Measurements from ENCODE around the gene AAGAB. TPM values are rescaled to one million over a fixed set of nuclear protein-coding genes. Genes with fewer than 3 reads are reported as not detected.

Gene AAGAB
- total RNA-seq, 3 donors from 2014 or later (not counting 1 experiment from before 2014, with no cell fraction given): 41.1 to 44.3 (median 42.5) TPM

DNA sequence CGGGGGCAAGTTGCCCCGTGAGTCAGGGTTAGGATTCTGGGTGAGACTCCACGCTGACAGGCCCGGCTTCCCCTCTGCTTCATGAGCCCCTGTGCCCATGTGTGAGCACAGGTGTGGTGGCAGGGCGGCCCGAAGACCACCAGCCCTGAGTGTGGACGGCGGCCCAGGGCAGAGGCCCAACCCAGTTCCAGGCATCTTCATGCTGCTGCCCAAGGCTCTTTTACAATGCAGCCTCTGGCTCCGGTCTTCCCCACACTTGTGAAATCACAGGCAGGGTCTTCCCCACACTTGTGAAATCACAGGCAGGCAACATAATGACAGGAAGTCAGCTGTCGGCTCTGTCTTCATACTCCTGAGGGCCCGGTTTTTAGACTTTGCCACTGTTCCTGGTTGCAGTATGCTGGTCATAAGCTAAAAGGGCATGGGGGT, 78.8 kb downstream of the AAGAB start:
- Histone ChIP-seq H3K27ac (ENCODE audit: low read length) (peak overlapping the region; percentile 12), H3K4me3 (ENCODE audit: low read length) (no peak overlapping the region), H3K36me3 (ENCODE audit: control insufficient read depth, insufficient read depth, low read length) (peaks cover 15% of the 10 kb centered on the region), H3K27me3 (ENCODE audit: control insufficient read depth, insufficient read depth, low read length) (no peaks in the 10 kb centered on the region), H3K9me3 (ENCODE audit: control insufficient read depth, insufficient read depth, low read length) (no peaks in the 10 kb centered on the region), H3K4me1 (ENCODE audit: control insufficient read depth, insufficient read depth, low read length) (peaks cover 21% of the 10 kb centered on the region)
- 50% methylated on average over 11 of the region's 11 CpGs for WGBS (ENCODE audit: insufficient coverage)
- peak overlapping the region; percentile 74 for H3K27ac Mint-ChIP-seq
- no peaks in the 10 kb centered on the region for H3K9me3 Mint-ChIP-seq
- peak; percentile 74 to 92 (median 89) for ATAC-seq
- H3K4me3 Mint-ChIP-seq: no peak overlapping the region
- intact Hi-C loops (cut with micrococcal nuclease): loop anchor here (5.0 kb wide), 1 partner anchor 43 kb away; no protein-coding TSS in a partner anchor
- H3K27me3 Mint-ChIP-seq (ENCODE audit: low read depth in 2 of 2): no peaks in the 10 kb centered on the region
- peaks cover 8% of the 10 kb centered on the region for H3K36me3 Mint-ChIP-seq
- TF ChIP-seq, protein P1, sequence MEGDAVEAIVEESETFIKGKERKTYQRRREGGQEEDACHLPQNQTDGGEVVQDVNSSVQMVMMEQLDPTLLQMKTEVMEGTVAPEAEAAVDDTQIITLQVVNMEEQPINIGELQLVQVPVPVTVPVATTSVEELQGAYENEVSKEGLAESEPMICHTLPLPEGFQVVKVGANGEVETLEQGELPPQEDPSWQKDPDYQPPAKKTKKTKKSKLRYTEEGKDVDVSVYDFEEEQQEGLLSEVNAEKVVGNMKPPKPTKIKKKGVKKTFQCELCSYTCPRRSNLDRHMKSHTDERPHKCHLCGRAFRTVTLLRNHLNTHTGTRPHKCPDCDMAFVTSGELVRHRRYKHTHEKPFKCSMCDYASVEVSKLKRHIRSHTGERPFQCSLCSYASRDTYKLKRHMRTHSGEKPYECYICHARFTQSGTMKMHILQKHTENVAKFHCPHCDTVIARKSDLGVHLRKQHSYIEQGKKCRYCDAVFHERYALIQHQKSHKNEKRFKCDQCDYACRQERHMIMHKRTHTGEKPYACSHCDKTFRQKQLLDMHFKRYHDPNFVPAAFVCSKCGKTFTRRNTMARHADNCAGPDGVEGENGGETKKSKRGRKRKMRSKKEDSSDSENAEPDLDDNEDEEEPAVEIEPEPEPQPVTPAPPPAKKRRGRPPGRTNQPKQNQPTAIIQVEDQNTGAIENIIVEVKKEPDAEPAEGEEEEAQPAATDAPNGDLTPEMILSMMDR (IDR thresholded peaks at IDR 0.05): no peak
- DNase-seq: peak in 1 of 2 donors; percentile 53
- peaks cover 26 to 48% of the 10 kb centered on the region in 2 donors for H3K4me1 Mint-ChIP-seq

DNA sequence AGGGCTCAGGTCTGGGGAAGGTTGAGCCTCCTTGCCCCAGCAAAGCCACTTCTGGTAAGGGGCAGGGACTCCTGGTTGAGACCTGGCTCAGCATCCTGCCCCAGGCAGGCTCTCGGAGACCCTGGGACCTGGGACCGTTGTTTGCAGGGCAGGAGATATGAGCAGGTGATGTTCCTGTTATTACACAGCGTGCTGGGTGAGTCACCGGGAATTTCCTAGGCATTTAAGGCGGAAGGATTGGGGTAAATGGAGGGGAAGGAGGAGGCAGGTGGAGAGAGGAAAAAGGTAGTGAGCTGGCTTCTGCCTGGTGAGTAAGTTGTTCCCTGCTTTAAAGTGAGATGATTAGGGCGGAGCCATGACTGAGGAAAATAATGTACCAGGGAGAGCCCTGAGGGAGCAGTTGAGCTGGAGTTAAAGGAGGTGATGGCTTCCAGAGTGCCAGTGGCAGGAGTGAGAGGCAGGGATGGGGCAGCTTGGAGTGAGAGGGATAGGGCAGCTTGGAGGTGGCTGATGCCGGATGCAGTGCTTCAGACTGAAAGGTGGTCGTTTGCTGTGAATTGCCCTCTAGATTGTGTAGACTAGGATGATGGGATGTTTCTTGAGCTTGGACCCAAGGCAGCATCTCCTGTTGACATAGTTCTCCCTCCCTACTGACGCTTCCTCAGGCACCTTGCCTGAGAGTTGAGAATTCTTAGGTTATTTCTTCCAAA, 79.4 kb downstream of the AAGAB start:
- peaks cover 8% of the 10 kb centered on the region for H3K36me3 Mint-ChIP-seq

DNA sequence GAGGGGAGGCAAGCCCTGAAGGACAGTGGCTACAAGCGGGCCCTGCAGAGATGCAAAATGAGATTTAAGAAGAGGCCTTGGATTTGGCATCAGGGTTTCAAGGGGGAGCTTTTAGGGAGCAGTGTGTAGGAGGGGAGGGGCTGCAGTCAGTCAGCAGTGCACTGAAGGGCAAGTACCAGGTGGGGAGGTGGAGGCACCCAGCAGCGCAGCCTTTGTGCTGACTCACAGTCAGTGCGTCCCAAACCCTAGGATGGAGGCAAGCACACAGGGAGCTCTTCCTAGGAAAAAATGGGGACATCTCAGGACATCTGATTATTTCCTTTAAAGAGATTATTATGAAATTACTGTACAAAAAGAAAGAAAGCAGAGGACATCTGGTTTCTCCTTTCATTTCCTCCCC, 80.0 kb downstream of the AAGAB start:
- no peak overlapping the region for H3K27ac ChIP-seq (ENCODE audit: low read length)
- H3K4me1 ChIP-seq (ENCODE audit: control insufficient read depth, insufficient read depth, low read length): peaks cover 21% of the 10 kb centered on the region
- Mint-ChIP-seq H3K27me3 (ENCODE audit: low read depth in 2 of 2) (no peaks in the 10 kb centered on the region), H3K4me1 (peaks cover 29 to 47% of the 10 kb centered on the region in 2 donors), H3K4me3 (no peak overlapping the region), H3K9me3 (no peaks in the 10 kb centered on the region), H3K36me3 (peaks cover 8% of the 10 kb centered on the region), H3K27ac (peak overlapping the region; percentile 74)
- no peaks in the 10 kb centered on the region for H3K9me3 ChIP-seq (ENCODE audit: control insufficient read depth, insufficient read depth, low read length)
- DNase-seq (no peak), ATAC-seq (no peak)
- peaks cover 22% of the 10 kb centered on the region for H3K36me3 ChIP-seq (ENCODE audit: control insufficient read depth, insufficient read depth, low read length)
- intact Hi-C loops (cut with micrococcal nuclease): no loop called here
- no peak overlapping the region for H3K4me3 ChIP-seq (ENCODE audit: low read length)
- 93% methylated on average over 3 of the region's 3 CpGs for WGBS (ENCODE audit: insufficient coverage)
- no peaks in the 10 kb centered on the region for H3K27me3 ChIP-seq (ENCODE audit: control insufficient read depth, insufficient read depth, low read length)
- TF ChIP-seq, protein P1 (IDR thresholded peaks at IDR 0.05): no peak

More for the DNA sequence above, 79.4 kb downstream of the AAGAB start:
- Histone ChIP-seq H3K36me3 (ENCODE audit: control insufficient read depth, insufficient read depth, low read length) (peaks cover 21% of the 10 kb centered on the region), H3K4me1 (ENCODE audit: control insufficient read depth, insufficient read depth, low read length) (peaks cover 21% of the 10 kb centered on the region), H3K27ac (ENCODE audit: low read length) (peak overlapping the region; percentile 12), H3K9me3 (ENCODE audit: control insufficient read depth, insufficient read depth, low read length) (no peaks in the 10 kb centered on the region), H3K4me3 (ENCODE audit: low read length) (no peak overlapping the region), H3K27me3 (ENCODE audit: control insufficient read depth, insufficient read depth, low read length) (no peaks in the 10 kb centered on the region)
- WGBS (ENCODE audit: insufficient coverage): 85% methylated on average over 9 of the region's 9 CpGs
- ATAC-seq (no peak), DNase-seq (no peak)
- H3K27me3 Mint-ChIP-seq (ENCODE audit: low read depth in 2 of 2): no peaks in the 10 kb centered on the region
- TF ChIP-seq, protein P1 (IDR thresholded peaks at IDR 0.05): no peak
- intact Hi-C loops (cut with micrococcal nuclease): loop anchor here (5.0 kb wide), 1 partner anchor 43 kb away; no protein-coding TSS in a partner anchor
- no peaks in the 10 kb centered on the region for H3K9me3 Mint-ChIP-seq
- H3K4me3 Mint-ChIP-seq: no peak overlapping the region
- H3K4me1 Mint-ChIP-seq: peaks cover 31 to 52% of the 10 kb centered on the region in 2 donors
- peak overlapping the region; percentile 74 for H3K27ac Mint-ChIP-seq

Measured in natural killer cell (primary cell).